ENCODE results near the gene DNM1L. TPM values are rescaled to one million over a fixed set of nuclear protein-coding genes. Genes with fewer than 3 reads are reported as not detected.

DNM1L gene
- total and polyA plus RNA-seq, 2 donors (not counting 3 experiments of a cell fraction or from before 2014, with no cell fraction given): 24.6 to 103 TPM

DNA sequence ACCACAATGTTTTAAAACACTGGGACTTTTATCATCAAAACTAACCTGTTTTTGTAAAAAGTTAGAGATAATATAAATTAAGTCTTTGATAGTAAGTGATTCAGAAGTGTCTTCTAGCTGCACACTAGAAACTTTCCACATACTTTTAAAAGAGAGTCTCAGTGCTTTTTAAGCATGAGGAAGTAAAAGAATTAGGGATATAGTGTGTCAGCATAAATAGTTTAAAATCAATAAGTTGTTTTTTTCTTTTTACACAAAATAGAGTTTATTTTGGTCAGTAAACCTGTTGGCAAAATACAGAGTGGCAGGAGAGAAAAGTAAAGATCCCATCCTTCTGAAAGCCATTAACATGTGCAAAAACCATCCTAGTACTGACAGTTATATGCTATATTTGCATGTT lies 1.7 kb downstream of the DNM1L start:
- BruUV-seq (replicated peaks): no TSS peak
- Histone ChIP-seq H3K9me1 (replicated peaks; ENCODE audit: control insufficient read depth, extremely low read depth, insufficient read depth, low read length) (no peaks in the 10 kb centered on the region), H3K36me3 (ENCODE audit: control insufficient read depth in 2 of 2, extremely low read depth in 1 of 2, insufficient read depth in 2 of 2, low read length in 2 of 2) (no peaks in the 10 kb centered on the region), H3K4me3 (replicated peaks in 1 of 3; ENCODE audit: insufficient read depth in 1 of 3, low read depth in 1 of 3, low read length in 3 of 3) (peak overlapping the region in 2 of 3 experiments; percentile 30 to 74), H3K27me3 (ENCODE audit: control insufficient read depth in 2 of 2, insufficient read depth in 2 of 2, low read length in 2 of 2) (no peaks in the 10 kb centered on the region), H3K4me2 (ENCODE audit: insufficient read depth, low read length) (peak overlapping the region; percentile 73), H3K27ac (ENCODE audit: insufficient read depth, low read depth, low read length) (no peak overlapping the region), H2AFZ (ENCODE audit: low read depth, low read length) (no peak overlapping the region), H3K79me2 (ENCODE audit: control insufficient read depth, insufficient read depth, low read length) (peaks cover 59% of the 10 kb centered on the region), H4K20me1 (replicated peaks; ENCODE audit: control insufficient read depth, extremely low read depth, insufficient read depth, low read length) (no peaks in the 10 kb centered on the region), H3K9ac (replicated peaks; ENCODE audit: extremely low read depth, insufficient read depth, low read length) (peak overlapping the region; percentile 68), H3K4me1 (ENCODE audit: control insufficient read depth, extremely low read depth, insufficient read depth, low read length) (peaks cover 11% of the 10 kb centered on the region), H3K9me3 (replicated peaks; ENCODE audit: control insufficient read depth, insufficient read depth, low read length) (no peaks in the 10 kb centered on the region)
- FAIRE-seq (no peak), DNase-seq (ENCODE audit: low read depth, low spot score) (no peak)
- intact Hi-C loops (cut with micrococcal nuclease): loop anchor here (2.0 kb wide), 1 partner anchor 74 kb away; the partner anchor contains the start of gene YARS2
- ChIA-PET POLR2A (no interaction called here), CTCF (interaction anchor here (0.9 to 1.2 kb wide), 2 partner anchors 9 to 315 kb away, joined by 3 read pairs; no protein-coding TSS in a partner anchor)
- TF ChIP-seq FOS (IDR thresholded peaks at IDR 0.05; ENCODE audit: borderline replicate concordance, insufficient read depth, low read length): no peak
- dilution Hi-C loops (cut with MboI; ENCODE audit: extremely low pct_ligation_motif_present, low sequenced_read_pairs): no loop called here

DNA sequence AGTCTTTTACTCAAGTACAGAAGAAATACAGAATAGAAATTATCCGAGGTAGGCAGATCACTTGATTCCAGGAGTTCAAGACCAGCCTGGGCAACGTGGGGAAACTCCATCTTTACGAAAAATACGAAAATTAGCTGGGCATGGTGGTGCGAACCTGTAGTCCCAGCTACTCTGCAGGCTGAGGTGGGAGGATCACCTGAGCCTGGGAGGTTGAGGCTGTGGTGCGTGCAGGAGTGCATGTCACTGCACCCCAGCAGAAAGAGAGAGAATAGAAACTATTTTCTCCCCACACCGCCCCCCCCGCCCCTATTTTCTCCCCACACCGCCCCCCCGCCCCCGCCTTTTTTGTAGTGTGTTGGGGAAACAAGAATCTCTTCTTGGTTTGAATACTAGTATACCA lies 2.2 kb downstream of the DNM1L start:
- POLR2A ChIA-PET: no interaction called here

More for the DNA sequence above, 2.2 kb downstream of the DNM1L start:
- Histone ChIP-seq H3K79me2 (ENCODE audit: control insufficient read depth, insufficient read depth, low read length) (peaks cover 62% of the 10 kb centered on the region), H4K20me1 (replicated peaks; ENCODE audit: control insufficient read depth, extremely low read depth, insufficient read depth, low read length) (no peaks in the 10 kb centered on the region), H3K27me3 (ENCODE audit: control insufficient read depth in 2 of 2, insufficient read depth in 2 of 2, low read length in 2 of 2) (no peaks in the 10 kb centered on the region), H3K27ac (ENCODE audit: insufficient read depth, low read depth, low read length) (no peak overlapping the region), H3K4me3 (replicated peaks in 1 of 3; ENCODE audit: insufficient read depth in 1 of 3, low read depth in 1 of 3, low read length in 3 of 3) (no peak overlapping the region), H3K36me3 (ENCODE audit: control insufficient read depth in 2 of 2, extremely low read depth in 1 of 2, insufficient read depth in 2 of 2, low read length in 2 of 2) (no peaks in the 10 kb centered on the region), H3K9ac (replicated peaks; ENCODE audit: extremely low read depth, insufficient read depth, low read length) (no peak overlapping the region), H3K9me3 (replicated peaks; ENCODE audit: control insufficient read depth, insufficient read depth, low read length) (no peaks in the 10 kb centered on the region), H3K4me2 (ENCODE audit: insufficient read depth, low read length) (peak overlapping the region; percentile 73), H3K4me1 (ENCODE audit: control insufficient read depth, extremely low read depth, insufficient read depth, low read length) (peaks cover 11% of the 10 kb centered on the region), H3K9me1 (replicated peaks; ENCODE audit: control insufficient read depth, extremely low read depth, insufficient read depth, low read length) (no peaks in the 10 kb centered on the region), H2AFZ (ENCODE audit: low read depth, low read length) (no peak overlapping the region)
- CTCF ChIA-PET: interaction anchor here (1.2 kb wide), 1 partner anchor 9 kb away, joined by 3 read pairs; no protein-coding TSS in a partner anchor
- no TSS peak for BruUV-seq (replicated peaks)
- no peak for TF ChIP-seq GATA2 (IDR thresholded peaks at IDR 0.05; ENCODE audit: insufficient read depth, insufficient read length, low read depth, low read length)
- TF ChIP-seq MYC (IDR thresholded peaks at IDR 0.05; ENCODE audit: low read depth, low read length): no peak
- TF ChIP-seq EZH2 (IDR thresholded peaks at IDR 0.05; ENCODE audit: borderline replicate concordance, low read depth, low read length, severe bottlenecking): no peak
- no peak for TF ChIP-seq POLR2A (IDR thresholded peaks at IDR 0.05; ENCODE audit: low read depth, low read length)
- no peak for TF ChIP-seq FOS (IDR thresholded peaks at IDR 0.05; ENCODE audit: borderline replicate concordance, insufficient read depth, low read length)
- TF ChIP-seq, protein P1, sequence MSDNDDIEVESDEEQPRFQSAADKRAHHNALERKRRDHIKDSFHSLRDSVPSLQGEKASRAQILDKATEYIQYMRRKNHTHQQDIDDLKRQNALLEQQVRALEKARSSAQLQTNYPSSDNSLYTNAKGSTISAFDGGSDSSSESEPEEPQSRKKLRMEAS (IDR thresholded peaks at IDR 0.05; ENCODE audit: insufficient read depth, insufficient read length): no peak
- TF ChIP-seq, protein P2, sequence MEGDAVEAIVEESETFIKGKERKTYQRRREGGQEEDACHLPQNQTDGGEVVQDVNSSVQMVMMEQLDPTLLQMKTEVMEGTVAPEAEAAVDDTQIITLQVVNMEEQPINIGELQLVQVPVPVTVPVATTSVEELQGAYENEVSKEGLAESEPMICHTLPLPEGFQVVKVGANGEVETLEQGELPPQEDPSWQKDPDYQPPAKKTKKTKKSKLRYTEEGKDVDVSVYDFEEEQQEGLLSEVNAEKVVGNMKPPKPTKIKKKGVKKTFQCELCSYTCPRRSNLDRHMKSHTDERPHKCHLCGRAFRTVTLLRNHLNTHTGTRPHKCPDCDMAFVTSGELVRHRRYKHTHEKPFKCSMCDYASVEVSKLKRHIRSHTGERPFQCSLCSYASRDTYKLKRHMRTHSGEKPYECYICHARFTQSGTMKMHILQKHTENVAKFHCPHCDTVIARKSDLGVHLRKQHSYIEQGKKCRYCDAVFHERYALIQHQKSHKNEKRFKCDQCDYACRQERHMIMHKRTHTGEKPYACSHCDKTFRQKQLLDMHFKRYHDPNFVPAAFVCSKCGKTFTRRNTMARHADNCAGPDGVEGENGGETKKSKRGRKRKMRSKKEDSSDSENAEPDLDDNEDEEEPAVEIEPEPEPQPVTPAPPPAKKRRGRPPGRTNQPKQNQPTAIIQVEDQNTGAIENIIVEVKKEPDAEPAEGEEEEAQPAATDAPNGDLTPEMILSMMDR (IDR thresholded peaks at IDR 0.05; ENCODE audit: extremely low read depth in 1 of 2, insufficient read depth in 1 of 2, low read depth in 1 of 2, low read length in 2 of 2): no peak
- no peak for TF ChIP-seq POLR2AphosphoS5 (IDR thresholded peaks at IDR 0.05; ENCODE audit: insufficient read depth, low read depth, low read length)
- no peak for TF ChIP-seq JUN (IDR thresholded peaks at IDR 0.05; ENCODE audit: borderline replicate concordance, insufficient read depth, insufficient read length, low read depth)
- no peak for DNase-seq (ENCODE audit: low read depth, low spot score)
- FAIRE-seq: no peak
- dilution Hi-C loops (cut with MboI; ENCODE audit: extremely low pct_ligation_motif_present, low sequenced_read_pairs): no loop called here
- intact Hi-C loops (cut with micrococcal nuclease): loop anchor here (2.0 kb wide), 1 partner anchor 74 kb away; the partner anchor contains the start of gene YARS2

Measured in endothelial cell of umbilical vein (primary cell).